Stimulated activated naive CD8-positive, alpha-beta T cell treated with anti-CD3 and anti-CD28 coated beads, Interleukin-15, Interleukin-2, amounts not matched to agents 100 ng/mL and 50 ng/mL, for 24 hours (primary cell): ENCODE results near the gene PRTFDC1.
A peak's percentile ranks its signal among the peaks of the same experiment; 100 is the strongest.

Experiments used
- H3K27ac Mint-ChIP-seq: one replicate; pipeline ENCODE4 v1.8.0; 2021; ENCODE audit warnings: mild to moderate bottlenecking, mixed read lengths
- H3K27me3 Mint-ChIP-seq: one replicate; pipeline ENCODE4 v1.8.0; 2021; ENCODE audit warnings: mixed read lengths
- H3K36me3 Mint-ChIP-seq: one replicate; pipeline ENCODE4 v1.8.0; 2021; ENCODE audit warnings: low read depth, mixed read lengths
- H3K4me1 Mint-ChIP-seq: one replicate; pipeline ENCODE4 v1.8.0; 2021; ENCODE audit warnings: low read depth, mixed read lengths
- H3K4me3 Mint-ChIP-seq: one replicate; pipeline ENCODE4 v1.8.0; 2021; ENCODE audit warnings: mild to moderate bottlenecking, mixed read lengths
- H3K9me3 Mint-ChIP-seq: one replicate; pipeline ENCODE4 v1.8.0; 2021; ENCODE audit warnings: mixed read lengths

Gene PRTFDC1

GRCh38 chr10:24910574-24910973 lies 41.8 kb downstream of the PRTFDC1 start:
- Mint-ChIP-seq H3K36me3 (peaks cover 9% of the 10 kb centered on the region), H3K9me3 (peaks cover 6% of the 10 kb centered on the region), H3K27me3 (no peaks in the 10 kb centered on the region), H3K27ac (no peak overlapping the region), H3K4me3 (no peak overlapping the region), H3K4me1 (peaks cover 27% of the 10 kb centered on the region)

- Mint-ChIP-seq H3K27ac (no peak overlapping the region), H3K4me1 (peaks cover 27% of the 10 kb centered on the region), H3K27me3 (no peaks in the 10 kb centered on the region), H3K4me3 (no peak overlapping the region), H3K36me3 (peaks cover 9% of the 10 kb centered on the region), H3K9me3 (peaks cover 6% of the 10 kb centered on the region)
Observed at GRCh38 chr10:24908793-24909423, 43.5 kb downstream of the PRTFDC1 start.

DNA sequence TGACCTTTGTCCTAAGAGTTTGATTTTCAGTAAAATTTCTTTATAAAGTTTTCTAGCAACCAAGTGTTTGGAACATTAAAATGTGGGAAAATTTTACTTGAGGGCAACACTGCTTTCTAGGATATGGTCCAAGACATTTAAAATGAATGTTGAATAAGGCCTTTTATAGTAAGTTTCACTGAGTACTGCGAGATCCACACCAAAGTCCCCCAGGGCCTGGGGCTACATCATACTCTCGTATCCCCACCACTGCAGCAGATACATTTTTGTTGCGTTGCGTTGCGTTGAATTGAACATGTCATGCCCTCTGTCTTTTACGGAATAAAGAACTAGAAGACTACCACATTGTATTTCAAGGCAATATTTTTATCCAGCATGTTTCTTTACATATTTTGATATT lies 44.5 kb downstream of the PRTFDC1 start:
- H3K27me3 Mint-ChIP-seq, result no peaks in the 10 kb centered on the region
- H3K27ac Mint-ChIP-seq, result no peak overlapping the region
- H3K36me3 Mint-ChIP-seq, result peaks cover 9% of the 10 kb centered on the region
- H3K9me3 Mint-ChIP-seq, result peaks cover 6% of the 10 kb centered on the region
- no peak overlapping the region for H3K4me3 Mint-ChIP-seq
- H3K4me1 Mint-ChIP-seq, result peaks cover 27% of the 10 kb centered on the region

DNA sequence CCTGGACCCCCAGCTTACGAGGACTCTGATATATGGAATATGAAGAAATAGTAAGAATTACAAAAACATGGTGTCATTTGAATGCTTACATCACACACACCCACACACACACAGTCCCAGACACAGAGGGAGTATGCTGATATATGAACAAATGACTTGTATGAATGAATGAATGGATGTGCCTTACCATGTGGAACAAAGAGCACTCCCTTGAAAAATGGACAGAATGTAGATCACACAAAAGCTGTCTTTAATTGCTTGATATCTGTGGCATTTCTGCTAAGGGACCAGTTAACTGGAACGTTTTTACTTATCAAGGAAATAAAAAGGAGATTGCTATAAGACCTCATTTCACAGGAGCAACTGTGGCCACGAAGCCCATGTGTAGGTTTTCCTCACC lies 46.0 kb downstream of the PRTFDC1 start:
- Mint-ChIP-seq H3K4me3 (no peak overlapping the region), H3K27ac (no peak overlapping the region), H3K4me1 (peaks cover 27% of the 10 kb centered on the region), H3K36me3 (peaks cover 9% of the 10 kb centered on the region), H3K9me3 (peaks cover 6% of the 10 kb centered on the region), H3K27me3 (no peaks in the 10 kb centered on the region)

- Mint-ChIP-seq H3K27ac (no peak overlapping the region), H3K36me3 (peaks cover 9% of the 10 kb centered on the region), H3K4me1 (peaks cover 37% of the 10 kb centered on the region), H3K4me3 (no peak overlapping the region), H3K27me3 (no peaks in the 10 kb centered on the region), H3K9me3 (peaks cover 6% of the 10 kb centered on the region)
Observed at GRCh38 chr10:24904824-24905223, 47.6 kb downstream of the PRTFDC1 start.

GRCh38 chr10:24902400-24902728 lies 50.0 kb downstream of the PRTFDC1 start:
- H3K4me1 Mint-ChIP-seq, result peaks cover 47% of the 10 kb centered on the region
- no peaks in the 10 kb centered on the region for H3K27me3 Mint-ChIP-seq
- no peak overlapping the region for H3K4me3 Mint-ChIP-seq
- peaks cover 6% of the 10 kb centered on the region for H3K9me3 Mint-ChIP-seq
- H3K36me3 Mint-ChIP-seq, result peaks cover 12% of the 10 kb centered on the region
- H3K27ac Mint-ChIP-seq, result peak overlapping the region; percentile 83

DNA sequence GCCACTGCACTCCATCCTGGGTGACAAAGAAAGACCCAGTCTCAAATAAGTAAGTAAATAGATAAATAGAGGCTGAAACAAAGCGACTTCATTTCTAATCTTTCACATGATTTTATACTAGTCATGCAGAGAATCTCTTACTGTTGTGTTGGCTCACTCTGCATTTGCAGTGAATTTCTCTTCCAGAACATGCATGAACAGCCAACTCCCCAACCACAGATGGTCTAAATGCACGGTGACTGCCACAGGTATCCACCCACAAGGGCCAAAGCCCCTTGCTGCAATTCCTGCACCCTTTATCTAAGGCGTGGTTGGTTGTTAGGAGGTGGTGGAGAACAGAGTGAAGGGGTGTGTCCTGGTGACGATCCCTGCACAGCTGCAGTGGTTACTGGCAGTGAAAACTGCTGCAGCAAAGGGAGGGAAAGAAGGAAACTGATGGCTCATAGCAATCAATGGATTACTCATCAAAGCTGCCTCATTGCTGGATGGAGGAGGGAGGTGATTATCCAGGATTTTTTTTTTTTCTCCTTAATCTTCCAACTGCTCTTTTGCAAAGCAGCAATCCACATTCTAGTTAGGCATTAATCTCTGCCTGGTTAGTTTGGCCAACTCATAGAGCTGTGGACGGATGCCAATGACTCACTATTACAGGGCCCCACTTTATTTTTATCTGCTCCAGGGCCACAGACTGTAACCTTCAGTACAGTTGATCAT lies 50.6 kb downstream of the PRTFDC1 start:
- Mint-ChIP-seq H3K27me3 (no peaks in the 10 kb centered on the region), H3K9me3 (peaks cover 6% of the 10 kb centered on the region), H3K4me1 (peaks cover 52% of the 10 kb centered on the region), H3K36me3 (peaks cover 12% of the 10 kb centered on the region), H3K4me3 (peak overlapping the region; percentile 41), H3K27ac (peak overlapping the region; percentile 83)

- Mint-ChIP-seq H3K27ac (peak overlapping the region; percentile 83), H3K4me1 (peaks cover 56% of the 10 kb centered on the region), H3K36me3 (peaks cover 8% of the 10 kb centered on the region), H3K4me3 (peak overlapping the region; percentile 25), H3K9me3 (peaks cover 4% of the 10 kb centered on the region), H3K27me3 (no peaks in the 10 kb centered on the region)
Observed at GRCh38 chr10:24900888-24901685, 51.3 kb downstream of the PRTFDC1 start.

- H3K27me3 Mint-ChIP-seq, result no peaks in the 10 kb centered on the region
- no peaks in the 10 kb centered on the region for H3K9me3 Mint-ChIP-seq
- H3K27ac Mint-ChIP-seq, result no peak overlapping the region
- no peak overlapping the region for H3K4me3 Mint-ChIP-seq
- peaks cover 70% of the 10 kb centered on the region for H3K4me1 Mint-ChIP-seq
- H3K36me3 Mint-ChIP-seq, result peaks cover 3% of the 10 kb centered on the region
Observed at GRCh38 chr10:24899571-24899970, 52.8 kb downstream of the PRTFDC1 start.

- H3K27me3 Mint-ChIP-seq, result no peaks in the 10 kb centered on the region
- no peak overlapping the region for H3K4me3 Mint-ChIP-seq
- no peak overlapping the region for H3K27ac Mint-ChIP-seq
- H3K9me3 Mint-ChIP-seq, result no peaks in the 10 kb centered on the region
- peaks cover 78% of the 10 kb centered on the region for H3K4me1 Mint-ChIP-seq
- peaks cover 3% of the 10 kb centered on the region for H3K36me3 Mint-ChIP-seq
Observed at GRCh38 chr10:24898501-24898900, 53.9 kb downstream of the PRTFDC1 start.

- Mint-ChIP-seq H3K27me3 (no peaks in the 10 kb centered on the region), H3K4me1 (peaks cover 74% of the 10 kb centered on the region), H3K9me3 (no peaks in the 10 kb centered on the region), H3K36me3 (peaks cover 3% of the 10 kb centered on the region), H3K4me3 (peak overlapping the region; percentile 54), H3K27ac (peak overlapping the region; percentile 91)
Observed at GRCh38 chr10:24897326-24897926, 55.0 kb downstream of the PRTFDC1 start.

DNA sequence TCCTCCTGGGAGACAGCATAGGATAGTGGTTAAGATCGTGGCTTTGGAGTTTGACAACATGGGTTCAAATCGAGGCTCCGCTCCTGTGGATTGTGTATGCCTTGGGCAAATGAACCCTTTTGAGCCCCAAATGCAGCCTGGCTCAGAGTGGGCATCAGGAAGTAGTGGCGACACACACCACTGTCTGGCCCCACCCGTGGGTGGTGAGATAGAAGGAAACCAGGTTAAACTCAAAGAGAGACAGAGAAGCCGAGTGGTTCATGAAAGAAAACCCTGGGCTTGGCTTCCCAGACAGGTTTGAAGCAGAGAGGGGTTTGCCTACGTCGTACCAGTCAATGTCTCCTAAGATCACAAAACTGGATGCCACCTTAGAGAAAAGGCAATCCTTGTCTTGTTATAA lies 57.7 kb downstream of the PRTFDC1 start:
- peak overlapping the region; percentile 66 for H3K27ac Mint-ChIP-seq
- no peaks in the 10 kb centered on the region for H3K27me3 Mint-ChIP-seq
- peaks cover 3% of the 10 kb centered on the region for H3K36me3 Mint-ChIP-seq
- H3K9me3 Mint-ChIP-seq, result no peaks in the 10 kb centered on the region
- peaks cover 59% of the 10 kb centered on the region for H3K4me1 Mint-ChIP-seq
- peak overlapping the region; percentile 62 for H3K4me3 Mint-ChIP-seq

GRCh38 chr10:24894309-24894708 lies 58.1 kb downstream of the PRTFDC1 start:
- peaks cover 3% of the 10 kb centered on the region for H3K36me3 Mint-ChIP-seq
- H3K27ac Mint-ChIP-seq, result peak overlapping the region; percentile 66
- H3K4me1 Mint-ChIP-seq, result peaks cover 61% of the 10 kb centered on the region
- no peaks in the 10 kb centered on the region for H3K27me3 Mint-ChIP-seq
- peak overlapping the region; percentile 62 for H3K4me3 Mint-ChIP-seq
- H3K9me3 Mint-ChIP-seq, result no peaks in the 10 kb centered on the region

- Mint-ChIP-seq H3K27ac (no peak overlapping the region), H3K27me3 (no peaks in the 10 kb centered on the region), H3K9me3 (no peaks in the 10 kb centered on the region), H3K4me1 (peaks cover 65% of the 10 kb centered on the region), H3K4me3 (no peak overlapping the region), H3K36me3 (peaks cover 3% of the 10 kb centered on the region)
Observed at GRCh38 chr10:24893127-24893526, 59.3 kb downstream of the PRTFDC1 start.

GRCh38 chr10:24891823-24892222 lies 60.6 kb downstream of the PRTFDC1 start:
- H3K4me1 Mint-ChIP-seq, result peaks cover 64% of the 10 kb centered on the region
- H3K9me3 Mint-ChIP-seq, result peaks cover 7% of the 10 kb centered on the region
- H3K36me3 Mint-ChIP-seq, result peaks cover 8% of the 10 kb centered on the region

More at GRCh38 chr10:24891823-24892222, 60.6 kb downstream of the PRTFDC1 start:
- Mint-ChIP-seq H3K27ac (no peak overlapping the region), H3K4me3 (no peak overlapping the region), H3K27me3 (no peaks in the 10 kb centered on the region)
